Muscle of leg (tissue), 11 donors: ENCODE measurements around the gene EGR2. TPM values are rescaled to one million over a fixed set of nuclear protein-coding genes. Genes with fewer than 3 reads are reported as not detected.

Experiments
- DNase-seq: peaks from one replicate; pipeline ENCODE4 v3.0.0; 2013
- H3K27ac ChIP-seq: one replicate; pipeline ENCODE4 v1.5.1; 2013; ENCODE audit warnings: mild to moderate bottlenecking, low read length, control low read depth
- H3K27me3 ChIP-seq: one replicate; pipeline ENCODE4 v1.6.1; 2013; ENCODE audit warnings: low read length; ENCODE audit not compliant: control insufficient read depth, insufficient read depth
- H3K36me3 ChIP-seq: one replicate; pipeline ENCODE4 v1.6.1; 2013; ENCODE audit warnings: low read length; ENCODE audit not compliant: control insufficient read depth, insufficient read depth
- H3K4me1 ChIP-seq: one replicate; pipeline ENCODE4 v1.6.1; 2013; ENCODE audit warnings: low read length; ENCODE audit not compliant: control insufficient read depth, insufficient read depth
- H3K4me3 ChIP-seq: one replicate; pipeline ENCODE4 v1.5.1; 2013; ENCODE audit warnings: low read length, control low read depth
- H3K9me3 ChIP-seq: replicated peaks from 2 replicates; pipeline ENCODE4 v1.6.1; 2013; ENCODE audit warnings: low read depth, low read length; ENCODE audit not compliant: control insufficient read depth
- WGBS: methylation state at CpG from one replicate; pipeline ENCODE4 v1.1.5; 2013; ENCODE audit warnings: missing lambda C conversion rate; ENCODE audit not compliant: insufficient coverage; 5-methylcytosine and 5-hydroxymethylcytosine counted together
- polyA plus RNA-seq, 8 donors: library from polyadenylated mRNA; unstranded; fragments of 120-200 nt; gene quantifications; one replicate each; pipeline versions ENCODE4 v1.2.1 to v1.2.3, GENCODE V29; 2013; ENCODE audit warnings: inconsistent platforms in 1 of 8, low replicate concordance in 1 of 8; ENCODE audit not compliant: insufficient read length in 8 of 8, insufficient read depth in 1 of 8
- total RNA-seq: library from RNA; stranded (reverse); fragments of 120-200 nt; gene quantifications from one replicate; pipeline ENCODE4 v1.2.4, GENCODE V29; 2013

The EGR2 gene
- total and polyA plus RNA-seq, 9 donors, result 1.5 to 8.1 (median 3.4) TPM

DNA sequence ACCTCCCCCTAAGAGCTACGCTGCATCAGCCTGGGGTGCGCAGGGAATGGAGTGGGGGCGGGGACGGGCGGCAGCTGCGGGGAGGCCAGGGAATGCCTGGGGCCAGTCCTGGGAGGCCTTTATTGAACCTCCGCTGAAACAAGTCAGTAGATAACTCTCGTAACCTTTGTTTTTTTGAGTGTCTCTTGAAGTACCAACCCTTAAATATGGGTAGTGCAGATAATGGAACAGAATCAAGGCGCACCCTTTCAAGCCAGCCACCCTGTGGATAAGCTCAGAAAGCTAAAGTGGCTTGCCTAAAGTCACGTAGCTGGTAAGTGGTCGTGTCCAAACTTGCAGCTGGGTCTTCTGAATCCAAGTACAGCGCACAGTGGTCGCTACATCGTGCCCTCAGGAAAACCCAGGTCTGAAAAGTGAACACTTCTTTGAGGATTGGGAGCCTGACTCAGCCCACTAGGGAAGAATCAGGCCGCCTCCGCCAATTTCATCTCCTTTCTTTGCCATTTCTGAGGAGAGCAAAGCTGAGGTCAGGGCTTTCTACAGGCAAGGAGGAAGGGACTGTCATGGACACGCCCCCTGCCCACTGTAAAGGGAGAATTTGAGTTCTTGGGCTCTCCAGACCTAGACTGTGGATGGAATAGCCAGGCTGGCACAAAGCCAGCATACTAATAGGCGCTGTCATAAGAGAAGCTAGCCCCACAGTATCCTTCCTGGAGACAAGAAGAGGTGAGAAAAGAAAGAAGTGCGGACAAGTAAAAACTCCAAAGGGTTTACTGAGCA lies 3.2 kb upstream of the EGR2 start:
- Histone ChIP-seq H3K27me3 (peaks cover 52% of the 10 kb centered on the region), H3K9me3 (no peaks in the 10 kb centered on the region), H3K36me3 (no peaks in the 10 kb centered on the region), H3K27ac (no peak overlapping the region), H3K4me1 (peaks cover 40% of the 10 kb centered on the region), H3K4me3 (no peak overlapping the region)
- 42% methylated on average over 16 of the region's 19 CpGs for WGBS
- DNase-seq, result peak; percentile 32

DNA sequence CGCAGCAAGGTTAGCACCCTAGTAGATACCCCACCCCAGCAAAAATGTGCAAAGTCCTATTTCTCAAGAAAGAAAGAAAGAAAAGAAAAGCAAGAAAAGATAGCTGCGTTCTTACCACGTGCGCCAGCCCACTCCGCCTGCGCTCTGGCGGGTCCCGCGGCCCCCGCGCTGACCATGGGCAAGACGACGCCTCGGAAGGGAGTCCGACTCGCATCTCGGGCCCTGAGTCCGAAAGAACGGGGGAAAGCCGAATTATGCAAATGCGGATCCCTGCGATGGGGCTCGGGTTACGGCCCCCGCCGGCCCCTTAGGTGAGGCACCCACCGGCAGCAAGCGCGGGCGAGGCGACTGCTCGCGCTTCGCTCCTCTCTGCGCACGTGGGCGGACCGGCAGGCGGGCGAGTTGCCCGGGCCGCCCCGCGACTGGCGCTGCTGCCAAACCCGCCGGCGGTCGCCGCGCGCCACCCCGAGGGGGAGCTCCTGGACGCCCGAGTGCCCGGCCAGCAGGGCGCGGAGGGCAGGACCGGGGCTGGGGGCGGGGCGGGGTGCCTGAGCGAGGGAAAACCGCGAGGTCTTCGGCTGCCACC lies 2.4 kb upstream of the EGR2 start:
- Histone ChIP-seq H3K27me3 (peaks cover 60% of the 10 kb centered on the region), H3K4me3 (peak overlapping the region; percentile 74), H3K36me3 (no peaks in the 10 kb centered on the region), H3K9me3 (no peaks in the 10 kb centered on the region), H3K27ac (no peak overlapping the region), H3K4me1 (peaks cover 40% of the 10 kb centered on the region)
- DNase-seq, result peak; percentile 36
- under 1% methylated on average over 55 of the region's 65 CpGs for WGBS

DNA sequence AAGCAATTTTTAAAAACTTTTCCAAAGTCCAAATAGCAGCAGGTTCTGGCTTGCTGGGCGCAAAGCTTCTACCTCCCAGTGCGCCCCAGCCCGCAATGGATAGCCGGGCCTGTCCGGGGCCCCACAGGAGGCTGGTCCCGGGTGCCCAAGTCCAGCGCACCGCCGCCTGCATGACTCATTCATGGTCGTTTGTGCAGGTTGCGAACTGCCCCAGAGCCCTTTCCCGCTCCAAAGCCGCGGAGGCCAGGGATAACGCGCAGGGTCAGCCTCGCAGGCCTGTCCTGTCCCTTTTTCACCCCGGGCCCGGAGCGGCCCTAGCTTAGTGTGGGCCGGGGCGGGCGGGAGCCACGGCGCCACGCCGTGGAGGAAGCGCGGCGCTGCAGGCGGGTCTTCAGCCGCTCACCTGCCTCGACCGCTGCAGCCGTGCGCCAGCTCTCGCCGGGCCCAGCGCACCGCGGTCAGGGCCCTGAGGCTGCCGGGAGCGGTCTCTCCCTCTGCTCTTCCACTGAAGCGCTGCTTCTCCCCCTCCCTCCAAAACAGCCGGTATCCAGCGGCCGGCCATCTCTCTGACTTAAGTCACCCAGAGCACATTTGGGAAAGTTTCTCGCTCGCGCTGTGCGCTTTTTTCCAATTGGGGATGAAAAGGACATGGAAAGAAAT lies 1.7 kb upstream of the EGR2 start:
- H3K27me3 ChIP-seq, result peaks cover 66% of the 10 kb centered on the region
- peak overlapping the region; percentile 74 for H3K4me3 ChIP-seq
- H3K4me1 ChIP-seq, result peaks cover 40% of the 10 kb centered on the region
- peak; percentile 86 for DNase-seq
- under 1% methylated on average over 47 of the region's 51 CpGs for WGBS
- no peaks in the 10 kb centered on the region for H3K36me3 ChIP-seq
- H3K9me3 ChIP-seq, result no peaks in the 10 kb centered on the region
- H3K27ac ChIP-seq, result peak overlapping the region; percentile 92

DNA sequence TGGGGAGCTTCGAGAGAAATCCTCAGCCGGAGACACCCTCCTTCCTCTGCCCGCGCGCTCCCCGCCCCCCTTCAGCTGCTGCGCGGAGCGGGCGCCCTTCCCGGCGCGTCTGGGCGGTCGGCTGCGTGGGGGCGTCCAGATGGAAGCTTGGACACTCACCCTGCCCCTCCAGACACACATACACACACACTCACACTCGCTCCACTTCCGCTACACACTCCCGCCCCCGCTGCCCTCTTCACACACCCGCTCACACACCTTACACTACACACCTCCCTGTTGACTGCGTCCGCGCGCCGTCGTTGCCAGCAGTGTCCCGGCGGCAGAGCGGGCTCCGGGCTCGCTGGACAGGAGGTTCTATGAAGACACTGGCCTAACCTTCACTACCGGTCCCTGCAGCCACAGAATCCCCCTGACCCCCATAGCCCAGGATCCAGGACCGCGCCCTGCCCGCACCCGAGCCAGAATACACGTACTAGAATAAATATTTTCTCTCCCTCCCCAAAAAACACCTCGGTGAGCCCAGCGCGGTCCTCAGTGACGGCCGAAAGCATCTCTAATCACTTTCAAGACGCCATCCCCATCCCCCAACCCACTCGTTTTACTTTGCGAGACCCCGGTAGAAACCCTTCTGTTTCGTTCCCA lies 1.1 kb upstream of the EGR2 start:
- WGBS, result under 1% methylated on average over 49 of the region's 49 CpGs
- Histone ChIP-seq H3K4me1 (peaks cover 40% of the 10 kb centered on the region), H3K36me3 (no peaks in the 10 kb centered on the region), H3K9me3 (no peaks in the 10 kb centered on the region), H3K27ac (peak overlapping the region; percentile 92), H3K4me3 (peak overlapping the region; percentile 74), H3K27me3 (peaks cover 69% of the 10 kb centered on the region)
- DNase-seq, result peak; percentile 80

DNA sequence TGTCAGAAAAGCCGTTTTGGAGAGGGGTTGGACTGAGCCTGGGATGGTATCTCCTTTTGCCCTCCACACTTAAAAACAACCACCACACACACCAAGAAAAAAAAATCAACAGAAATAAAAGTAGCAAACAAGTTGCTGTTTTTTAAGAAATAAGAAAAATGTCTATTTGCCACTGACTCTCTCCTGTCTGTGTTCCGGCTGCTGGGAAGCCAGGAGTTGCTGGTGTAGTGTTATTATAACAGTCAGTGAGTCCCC lies 163 bp downstream of the EGR2 start:
- Histone ChIP-seq H3K36me3 (no peaks in the 10 kb centered on the region), H3K9me3 (no peaks in the 10 kb centered on the region), H3K4me1 (peaks cover 40% of the 10 kb centered on the region), H3K4me3 (peak overlapping the region; percentile 74), H3K27me3 (peaks cover 67% of the 10 kb centered on the region), H3K27ac (peak overlapping the region; percentile 3)
- no peak for DNase-seq
- 0% methylated on average over 1 of the region's 2 CpGs for WGBS

DNA sequence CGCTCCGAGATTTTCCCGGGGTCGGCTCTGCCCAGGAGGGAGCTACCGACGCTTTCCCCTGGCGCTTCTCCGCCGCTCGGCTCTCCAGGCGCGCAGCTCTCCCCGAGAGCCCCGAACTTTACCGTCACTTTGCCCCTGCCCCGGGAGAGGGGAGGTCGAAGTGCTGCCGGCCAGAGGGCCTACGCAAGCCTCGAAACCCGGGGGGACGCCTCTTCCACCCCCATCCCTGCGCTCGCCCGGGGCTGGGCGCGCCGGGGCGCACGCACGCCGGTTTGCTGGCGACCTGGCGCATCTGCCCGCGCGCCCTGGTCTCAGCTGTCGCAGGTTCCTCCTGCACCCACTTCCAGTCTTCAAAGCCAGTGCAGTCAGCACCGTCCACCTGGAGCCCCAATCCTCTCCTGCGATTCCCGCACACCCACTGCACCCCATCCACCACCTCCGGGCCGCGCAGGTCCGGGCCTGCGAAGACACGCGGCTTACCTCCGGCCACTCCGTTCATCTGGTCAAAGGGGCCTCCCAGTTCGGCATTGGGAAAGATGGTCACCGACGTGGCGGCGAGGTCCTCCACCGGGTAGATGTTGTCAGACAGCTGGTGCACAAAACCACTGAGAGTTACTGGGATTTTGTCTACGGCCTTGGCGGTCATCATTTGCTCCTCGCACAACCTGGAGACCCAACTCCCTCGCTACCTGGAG lies 638 bp downstream of the EGR2 start:
- Histone ChIP-seq H3K4me1 (peaks cover 40% of the 10 kb centered on the region), H3K27ac (peak overlapping the region; percentile 3), H3K9me3 (no peaks in the 10 kb centered on the region), H3K36me3 (no peaks in the 10 kb centered on the region), H3K4me3 (peak overlapping the region; percentile 74), H3K27me3 (peaks cover 63% of the 10 kb centered on the region)
- DNase-seq, result peak; percentile 36
- whole genome bisulfite sequencing, result 0% methylated on average over 53 of the region's 60 CpGs

DNA sequence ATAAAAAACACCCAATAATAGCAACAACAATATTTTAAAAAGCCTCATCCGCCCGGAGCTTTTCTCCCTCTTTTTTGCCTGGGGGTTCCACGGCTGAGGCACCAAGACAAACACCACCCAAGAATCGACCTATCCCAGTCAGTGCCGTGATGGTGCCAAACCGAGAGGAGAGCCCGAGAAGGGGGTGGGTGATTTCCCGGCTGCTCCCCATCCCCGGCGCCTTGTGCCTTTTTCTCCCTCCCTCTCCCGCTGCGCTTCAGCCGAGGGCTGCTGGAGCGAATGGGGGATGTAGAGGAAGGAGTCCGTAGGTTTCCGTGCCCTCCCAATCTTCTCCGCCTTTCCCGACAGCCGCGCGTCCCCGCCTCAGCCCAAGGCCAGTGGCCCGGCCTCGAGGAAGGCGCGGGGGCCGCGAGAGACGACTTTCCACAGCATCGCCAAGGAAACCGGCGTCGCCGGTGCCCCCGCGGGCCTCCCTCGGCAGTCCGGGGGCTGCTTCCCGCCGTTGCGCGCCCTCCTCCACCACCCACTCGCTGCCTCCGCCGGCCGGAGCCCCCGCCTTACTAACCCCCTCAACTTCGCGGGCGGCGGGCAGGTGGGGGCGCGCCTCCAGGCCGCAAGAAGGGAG lies 1.3 kb downstream of the EGR2 start:
- Histone ChIP-seq H3K4me3 (peak overlapping the region; percentile 74), H3K9me3 (no peaks in the 10 kb centered on the region), H3K27ac (no peak overlapping the region), H3K36me3 (no peaks in the 10 kb centered on the region), H3K27me3 (peaks cover 59% of the 10 kb centered on the region), H3K4me1 (peaks cover 40% of the 10 kb centered on the region)
- peak; percentile 36 for DNase-seq
- WGBS, result under 1% methylated on average over 41 of the region's 54 CpGs

DNA sequence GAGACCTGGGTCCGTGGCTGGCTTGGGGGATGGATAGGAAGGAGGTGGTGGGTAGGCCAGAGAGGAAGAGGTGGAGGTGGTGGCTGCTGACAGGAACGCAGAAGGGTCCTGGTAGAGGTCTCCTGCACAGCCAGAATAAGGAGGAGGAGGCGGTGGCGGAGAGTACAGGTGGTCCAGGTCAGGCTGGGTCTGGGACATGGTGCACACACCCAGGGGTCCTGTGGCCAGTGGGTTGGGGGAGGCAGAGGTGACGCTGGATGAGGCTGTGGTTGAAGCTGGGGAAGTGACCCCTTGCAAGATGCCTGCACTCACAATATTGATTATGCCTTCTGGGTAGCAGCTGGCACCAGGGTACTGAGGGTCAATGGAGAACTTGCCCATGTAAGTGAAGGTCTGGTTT lies 2.2 kb downstream of the EGR2 start:
- 85% methylated on average over 4 of the region's 5 CpGs for WGBS
- Histone ChIP-seq H3K27ac (no peak overlapping the region), H3K36me3 (no peaks in the 10 kb centered on the region), H3K27me3 (peaks cover 51% of the 10 kb centered on the region), H3K9me3 (no peaks in the 10 kb centered on the region), H3K4me3 (no peak overlapping the region), H3K4me1 (peaks cover 34% of the 10 kb centered on the region)
- DNase-seq, result no peak

DNA sequence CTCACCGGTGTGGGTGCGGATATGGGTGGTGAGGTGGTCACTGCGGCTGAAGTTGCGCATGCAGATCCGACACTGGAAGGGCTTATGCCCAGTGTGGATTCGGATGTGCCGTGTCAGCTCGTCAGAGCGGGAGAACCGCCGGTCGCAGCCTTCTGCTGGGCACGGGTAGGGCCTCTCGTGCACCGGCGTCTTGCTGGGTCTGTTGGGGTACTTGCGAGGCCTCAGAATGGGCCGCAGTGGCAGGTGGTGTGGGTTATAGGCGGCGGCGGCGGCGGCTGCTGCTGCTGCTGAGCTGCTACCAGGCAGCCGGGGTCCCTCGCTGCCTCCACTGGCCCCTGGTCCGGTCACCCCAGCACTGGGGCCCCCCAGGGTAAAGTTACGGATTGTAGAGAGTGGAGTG lies 2.7 kb downstream of the EGR2 start:
- WGBS, result 85% methylated on average over 25 of the region's 27 CpGs
- Histone ChIP-seq H3K36me3 (peaks cover 4% of the 10 kb centered on the region), H3K27me3 (peaks cover 47% of the 10 kb centered on the region), H3K27ac (no peak overlapping the region), H3K4me3 (no peak overlapping the region), H3K9me3 (no peaks in the 10 kb centered on the region), H3K4me1 (peaks cover 30% of the 10 kb centered on the region)
- no peak for DNase-seq
